Measurements from ENCODE around the gene LYPD8. TPM values are rescaled to one million over a fixed set of nuclear protein-coding genes. Genes with fewer than 3 reads are reported as not detected.

The LYPD8 gene
- total RNA-seq, 1 experiment from 2014 or later, result 0.51 TPM

DNA sequence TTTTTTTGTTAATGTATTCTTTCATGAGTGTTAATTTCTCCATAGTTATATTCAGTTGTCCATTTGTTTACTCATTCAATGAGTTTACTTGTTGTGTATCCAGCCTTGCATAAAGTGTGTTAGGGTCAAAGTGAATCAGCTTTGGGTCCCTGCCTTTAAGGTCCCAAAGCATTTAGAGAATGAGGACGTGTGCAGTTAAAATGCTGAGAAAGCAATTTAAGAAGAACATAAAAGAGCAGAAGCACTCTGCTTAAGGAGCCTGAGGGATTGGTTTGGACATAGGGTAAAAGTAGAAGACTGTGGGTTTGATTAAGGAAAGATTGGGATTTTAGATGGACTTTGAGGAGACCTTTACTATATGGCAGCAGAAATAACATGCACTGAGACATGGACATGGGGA, 56.5 kb downstream of the LYPD8 start:
- no peak for DNase-seq (ENCODE audit: low read depth)

DNA sequence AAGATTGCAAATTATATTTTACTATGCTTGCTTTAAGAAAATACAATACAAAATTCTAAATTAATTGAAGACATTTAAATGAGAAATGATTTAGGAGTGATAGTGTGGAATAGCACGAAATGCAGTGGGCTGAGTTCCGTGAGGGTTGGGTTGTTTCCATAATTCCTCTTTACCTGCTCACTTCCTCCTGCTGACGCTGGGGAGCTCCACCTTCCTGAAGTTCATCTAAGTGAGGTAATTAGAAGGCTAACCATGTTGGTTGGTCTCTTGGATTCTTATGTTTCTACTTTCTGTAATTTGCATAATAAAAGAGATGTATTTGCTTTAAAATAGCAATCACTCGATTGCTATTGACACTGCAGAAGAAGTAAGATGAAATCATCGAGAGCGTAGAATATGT, 57.7 kb downstream of the LYPD8 start:
- DNase-seq (ENCODE audit: low read depth), result no peak

GRCh38 chr1:248696774-248697173, 58.8 kb downstream of the LYPD8 start:
- DNase-seq (ENCODE audit: low read depth), result no peak

- DNase-seq (ENCODE audit: low read depth), result no peak
Measured at GRCh38 chr1:248696261-248696660, 59.3 kb downstream of the LYPD8 start.

GRCh38 chr1:248695451-248696132, 60.0 kb downstream of the LYPD8 start:
- DNase-seq (ENCODE audit: low read depth), result no peak

- peak; percentile 56 for DNase-seq (ENCODE audit: low read depth)
Measured at GRCh38 chr1:248691567-248692155, 63.9 kb downstream of the LYPD8 start.

Other genes starting within 250 kb of the LYPD8 start
- gene OR2G6, start 247.7 kb downstream of the LYPD8 start, total RNA-seq (2014; rRNA removed; shearing (Covaris generic)), result not detected in 2 replicates
- not detected in 2 replicates for gene OR2T29, start 193.0 kb downstream of the LYPD8 start, total RNA-seq (2014; rRNA removed; shearing (Covaris generic))
- gene OR2T34, start 181.0 kb downstream of the LYPD8 start, total RNA-seq (2014; rRNA removed; shearing (Covaris generic)), result not detected in 2 replicates
- gene OR2T10, start 158.1 kb downstream of the LYPD8 start, total RNA-seq (2014; rRNA removed; shearing (Covaris generic)), result not detected in 2 replicates
- gene OR2T11, start 120.7 kb downstream of the LYPD8 start, total RNA-seq (2014; rRNA removed; shearing (Covaris generic)), result not detected in 2 replicates
- not detected in 2 replicates for gene OR2T35, start 110.5 kb downstream of the LYPD8 start, total RNA-seq (2014; rRNA removed; shearing (Covaris generic))
- not detected in 2 replicates for gene OR2T27, start 100.2 kb downstream of the LYPD8 start, total RNA-seq (2014; rRNA removed; shearing (Covaris generic))
- not detected in 2 replicates for gene OR14I1, start 53.0 kb downstream of the LYPD8 start, total RNA-seq (2014; rRNA removed; shearing (Covaris generic))
- gene SH3BP5L, start 70.2 kb upstream of the LYPD8 start, total RNA-seq (2014; rRNA removed; shearing (Covaris generic)), result 16.7 and 23.8 TPM in 2 replicates
- 19.9 and 20.2 TPM in 2 replicates for gene ZNF672, start 82.5 kb upstream of the LYPD8 start, total RNA-seq (2014; rRNA removed; shearing (Covaris generic))
- 22.1 and 46.6 TPM in 2 replicates for gene ZNF692, start 103.3 kb upstream of the LYPD8 start, total RNA-seq (2014; rRNA removed; shearing (Covaris generic))
- 7.0 and 7.9 TPM in 2 replicates for gene PGBD2, start 150.5 kb upstream of the LYPD8 start, total RNA-seq (2014; rRNA removed; shearing (Covaris generic))